Activated T-helper 1 cell treated with anti-CD3 and anti-CD28 coated beads, Interleukin-2, amount 50 U/mL, for 16 hours (primary cell): ENCODE data around the gene GOLGA8K.
"Not testable (repeated sequence)": the region's sequence is repeated elsewhere in the genome, so short reads cannot be mapped to it uniquely, and the experiment has no call there.

ENCODE experiments used
- DNase-seq, 2 donors: peaks; one replicate each; pipeline ENCODE4 v3.0.0-alpha.2; 2020; ENCODE audit warnings: low read depth in 1 of 2, low spot score in 1 of 2

GOLGA8K gene

DNA sequence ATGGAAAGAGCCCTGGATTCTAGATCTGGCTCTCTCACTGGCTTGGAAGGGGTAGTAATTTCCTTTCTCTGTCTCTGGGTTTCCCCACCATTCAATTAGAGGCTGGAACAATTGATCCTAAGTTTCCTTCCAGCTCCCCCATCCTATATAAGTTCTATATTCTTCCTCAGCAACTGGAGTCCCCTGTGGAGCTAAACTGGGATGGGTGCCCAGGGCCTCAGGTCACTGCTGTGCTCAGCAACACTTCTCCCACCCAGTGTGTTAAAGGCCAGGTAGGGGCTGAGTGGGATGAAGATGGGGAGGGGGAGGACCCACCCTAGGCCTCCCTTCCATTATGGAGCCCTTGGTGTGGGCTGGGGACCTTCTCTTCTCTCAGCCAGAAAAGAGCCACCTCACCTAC, 46.2 kb downstream of the GOLGA8K start:
- DNase-seq: not testable (repeated sequence)

- not testable (repeated sequence) for DNase-seq
These were observed 50.3 kb downstream of the GOLGA8K start for GRCh38 chr15:32352748-32353147.

DNA sequence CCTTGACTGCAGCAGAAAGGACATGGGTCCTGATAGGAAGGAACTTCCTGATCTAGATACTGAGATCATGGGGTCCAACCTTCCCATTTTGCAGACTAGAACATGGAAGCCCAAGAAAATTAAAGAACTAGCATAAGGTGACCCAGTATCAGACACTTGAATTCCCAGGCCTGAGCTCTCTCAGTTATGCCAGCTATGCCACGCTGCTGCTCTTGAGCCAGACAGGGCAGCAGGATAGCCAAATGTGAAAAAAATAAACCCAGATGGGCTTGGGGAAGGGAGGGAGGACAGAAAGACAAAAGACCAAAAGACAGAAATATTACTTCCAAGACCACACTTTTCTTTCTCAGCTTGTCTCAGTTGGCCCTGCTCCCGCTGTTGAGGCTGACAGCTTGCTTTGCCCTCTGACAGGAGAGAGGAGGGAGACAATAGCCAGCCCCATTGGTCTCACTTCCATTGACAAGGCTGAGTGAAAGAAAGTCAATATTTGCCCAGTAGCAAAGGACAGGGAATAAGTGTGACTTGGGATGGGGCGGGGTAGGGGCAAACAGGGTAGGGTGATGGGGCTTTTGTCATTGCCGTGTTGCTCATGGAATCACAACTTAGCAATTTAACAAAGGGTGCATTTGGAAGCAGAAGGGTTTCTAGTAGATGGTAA, 52.4 kb downstream of the GOLGA8K start:
- DNase-seq: not testable (repeated sequence)

DNA sequence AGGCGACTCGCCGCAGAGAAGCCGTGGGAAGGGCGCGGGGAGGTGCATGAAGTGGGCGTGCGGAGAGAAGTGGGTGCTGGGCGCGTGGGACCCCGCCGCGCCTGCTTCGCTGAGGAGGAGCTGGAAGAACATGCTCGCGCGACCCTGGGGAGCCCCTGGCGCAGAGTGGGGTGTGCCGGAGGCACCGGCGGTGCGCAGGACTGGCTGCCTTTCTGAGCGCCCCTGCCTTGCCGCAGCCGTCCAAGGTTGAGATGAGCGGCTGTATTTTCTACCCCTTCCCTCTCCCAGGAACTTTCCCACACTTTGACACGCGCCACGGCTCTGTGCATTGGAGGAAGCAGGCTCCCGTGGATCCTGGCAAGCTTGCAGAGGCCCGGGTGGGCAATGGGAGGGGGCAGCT, 56.1 kb downstream of the GOLGA8K start:
- DNase-seq: not testable (repeated sequence)

DNA sequence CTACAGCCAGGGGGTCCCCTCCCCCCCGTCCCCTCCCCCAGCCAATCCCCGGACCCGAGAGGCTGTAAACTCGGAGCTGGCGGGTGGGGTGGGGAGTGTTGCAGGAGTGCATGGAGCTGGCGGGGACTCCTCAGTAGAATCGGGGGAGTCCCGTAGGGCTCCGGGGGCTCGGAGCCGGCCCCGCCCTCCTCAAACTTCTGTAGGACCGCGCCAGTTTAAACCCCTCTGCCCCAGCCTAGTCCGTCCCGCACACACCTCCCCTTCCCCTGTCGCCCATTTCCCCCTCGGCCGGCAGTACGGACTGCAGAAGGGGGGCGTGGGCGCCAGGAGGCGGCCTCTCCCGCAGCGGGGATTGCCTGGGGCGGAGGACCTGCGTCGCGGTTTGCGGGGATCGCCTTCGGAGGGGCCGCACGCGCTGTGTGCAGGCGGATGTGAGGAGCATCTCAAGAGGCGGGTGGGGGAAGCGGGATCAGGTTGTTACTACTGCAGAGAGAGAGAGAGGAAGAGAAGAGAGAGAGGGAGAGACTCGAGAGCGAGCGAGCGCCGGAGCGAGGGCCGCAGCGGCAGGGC, 57.0 kb downstream of the GOLGA8K start:
- DNase-seq: not testable (repeated sequence)

DNA sequence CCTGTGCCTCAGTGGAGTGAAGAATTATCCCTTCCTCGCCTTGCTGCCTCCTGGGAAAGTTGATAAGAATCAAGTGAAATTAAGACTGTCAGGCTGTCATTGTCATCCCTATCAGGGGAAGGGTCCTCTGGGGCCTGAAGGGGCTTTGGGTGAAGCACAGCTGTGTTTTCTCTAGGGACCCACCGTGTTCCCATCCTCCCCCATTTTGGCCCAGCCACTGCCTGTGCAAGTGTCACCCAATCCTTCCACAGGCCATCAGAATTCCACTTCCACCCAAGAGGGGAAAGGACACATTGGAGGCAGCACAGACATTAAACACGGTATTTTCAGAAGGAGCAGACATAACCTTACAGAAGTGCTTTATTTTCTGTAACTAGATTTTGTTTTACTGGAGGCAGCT, 59.2 kb downstream of the GOLGA8K start:
- not testable (repeated sequence) for DNase-seq
